GM23338 (cell line): ENCODE measurements around the gene DNAH6. TPM values are rescaled to one million over a fixed set of nuclear protein-coding genes. Genes with fewer than 3 reads are reported as not detected.

Experiments used
- ATAC-seq: fragments of 200-7000 bp; cut with Tn5 transposase; 3 replicates; pipeline ENCODE4 v1.9.1; 2020
- DNase-seq: peaks from one replicate; pipeline ENCODE4 v3.0.0-alpha.2; 2015; ENCODE audit warnings: low spot score
- H2AFZ ChIP-seq: fragments of 200-600 bp; sonication (generic); 2 replicates; pipeline ENCODE4 v1.8.0; 2016; ENCODE audit warnings: antibody characterized with exemption, mild to moderate bottlenecking, moderate library complexity
- H3F3A ChIP-seq: fragments of 200-600 bp; sonication (generic); replicated peaks from 2 replicates; pipeline ENCODE4 v1.8.0; 2017; ENCODE audit warnings: antibody characterized with exemption, mixed run types, low read depth
- H3K27ac ChIP-seq: fragments of 200-600 bp; sonication (generic); 2 replicates; pipeline ENCODE4 v1.6.1; 2016; ENCODE audit warnings: low read depth
- H3K27me3 ChIP-seq: fragments of 200-600 bp; sonication (generic); 2 replicates; pipeline ENCODE4 v1.8.0; 2016; ENCODE audit warnings: mild to moderate bottlenecking, mixed run types, moderate library complexity; ENCODE audit not compliant: insufficient read depth
- H3K36me3 ChIP-seq: fragments of 200-600 bp; sonication (generic); 2 replicates; pipeline ENCODE4 v1.8.0; 2016; ENCODE audit warnings: mild to moderate bottlenecking; ENCODE audit not compliant: insufficient read depth
- H3K4me1 ChIP-seq: fragments of 200-600 bp; sonication (generic); 2 replicates; pipeline ENCODE4 v1.8.0; 2016; ENCODE audit warnings: mild to moderate bottlenecking, moderate library complexity; ENCODE audit not compliant: insufficient read depth
- H3K4me2 ChIP-seq: fragments of 200-600 bp; sonication (generic); 2 replicates; pipeline ENCODE4 v1.7.1; 2017; ENCODE audit warnings: mixed run types
- H3K4me3 ChIP-seq: fragments of 200-600 bp; sonication (generic); 2 replicates; pipeline ENCODE4 v1.6.1; 2016; ENCODE audit warnings: mixed run types
- H3K79me2 ChIP-seq: fragments of 200-600 bp; sonication (generic); replicated peaks from 2 replicates; pipeline ENCODE4 v1.8.0; 2017; ENCODE audit warnings: mild to moderate bottlenecking; ENCODE audit not compliant: insufficient read depth
- H3K9me2 ChIP-seq: fragments of 200-600 bp; sonication (generic); 2 replicates; pipeline ENCODE4 v1.8.0; 2017; ENCODE audit not compliant: insufficient read depth
- H4K20me1 ChIP-seq: fragments of 200-600 bp; sonication (generic); replicated peaks from 2 replicates; pipeline ENCODE4 v1.8.0; 2017; ENCODE audit warnings: mild to moderate bottlenecking; ENCODE audit not compliant: insufficient read depth
- H3K27ac Mint-ChIP-seq: 2 replicates; pipeline ENCODE4 v1.8.0; 2020; ENCODE audit warnings: inconsistent platforms, mild to moderate bottlenecking, moderate library complexity, mixed read lengths
- H3K27me3 Mint-ChIP-seq: 3 replicates; pipeline ENCODE4 v1.8.0; 2022; ENCODE audit warnings: low read depth, mild to moderate bottlenecking, moderate library complexity, mixed read lengths, inconsistent platforms; ENCODE audit not compliant: insufficient read depth, poor library complexity
- H3K36me3 Mint-ChIP-seq: 3 replicates; pipeline ENCODE4 v1.8.0; 2021; ENCODE audit warnings: low read depth, mild to moderate bottlenecking, inconsistent platforms, moderate library complexity, mixed read lengths
- H3K4me1 Mint-ChIP-seq: 3 replicates; pipeline ENCODE4 v1.8.0; 2020; ENCODE audit warnings: mild to moderate bottlenecking, inconsistent platforms, mixed read lengths
- H3K4me3 Mint-ChIP-seq: 3 replicates; pipeline ENCODE4 v1.8.0; 2021; ENCODE audit warnings: moderate library complexity, mild to moderate bottlenecking, inconsistent platforms, mixed read lengths
- H3K9me3 Mint-ChIP-seq: 3 replicates; pipeline ENCODE4 v1.8.0; 2020; ENCODE audit warnings: moderate library complexity, mild to moderate bottlenecking, inconsistent platforms, mixed read lengths
- CTCF ChIP-seq, 2 experiments: fragments of 200-600 bp in 1 of 2; sonication (generic) in 1 of 2; conservative IDR thresholded peaks; 2 replicates each; pipeline versions ENCODE4 v1.5.1 to v1.6.1; 2016 to 2017; ENCODE audit warnings: antibody characterized with exemption in 2 of 2, low read depth in 2 of 2, mild to moderate bottlenecking in 2 of 2, moderate library complexity in 1 of 2
- ETS1 ChIP-seq: IDR thresholded peaks from 2 replicates; pipeline ENCODE4 v1.6.1; 2016; ENCODE audit warnings: antibody characterized with exemption
- EZH2 ChIP-seq: fragments of 200-600 bp; sonication (generic); IDR thresholded peaks from one replicate; pipeline ENCODE4 v1.8.0; 2017; ENCODE audit warnings: antibody characterized with exemption, mild to moderate bottlenecking, low read depth; ENCODE audit not compliant: unreplicated experiment
- EZH2phosphoT487 ChIP-seq: fragments of 200-600 bp; sonication (generic); IDR thresholded peaks from one replicate; pipeline ENCODE4 v1.8.1; 2018; ENCODE audit warnings: antibody characterized with exemption; ENCODE audit not compliant: unreplicated experiment
- JUNB ChIP-seq: IDR thresholded peaks from one replicate; pipeline ENCODE4 v1.6.1; 2016; ENCODE audit warnings: antibody characterized with exemption; ENCODE audit not compliant: unreplicated experiment
- NANOG ChIP-seq: IDR thresholded peaks from 2 replicates; pipeline ENCODE4 v1.6.1; 2016; ENCODE audit warnings: antibody characterized with exemption, borderline replicate concordance
- ZNF331 ChIP-seq: fragments of 250-450 bp; sonication (Bioruptor Pico); IDR thresholded peaks from 2 replicates; pipeline ENCODE4 v1.5.0; 2020; ENCODE audit warnings: low read depth, mild to moderate bottlenecking, moderate library complexity
- ZNF462 ChIP-seq: fragments of 250-450 bp; sonication (Bioruptor Pico); IDR thresholded peaks from 2 replicates; pipeline ENCODE4 v1.5.0; 2020; ENCODE audit warnings: mild to moderate bottlenecking, moderate library complexity
- polyA plus RNA-seq: library from polyadenylated mRNA; unstranded; fragments of >200 nt; fragmentation: Nextera tagmentation; extraction: Ambion mirVana; gene quantifications from 2 replicates; pipeline ENCODE4 v1.2.1, GENCODE V29; 2016
- total RNA-seq: library from RNA; depleted of rRNA; stranded (reverse); fragments of >200 nt; shearing (Covaris generic); gene quantifications from 2 replicates; pipeline ENCODE4 v1.2.3, GENCODE V29; 2014

The DNAH6 gene
- total and polyA plus RNA-seq, 2 experiments from 2014 or later = 0.27 to 0.31 TPM

- no peak for TF ChIP-seq CTCF (conservative IDR thresholded peaks at IDR 0.05; ENCODE audit: low read depth in 2 of 2)
- TF ChIP-seq ZNF331 = no peak
Observed at GRCh38 chr2:84776011-84776410, 259.7 kb downstream of the DNAH6 start (continued).

- Mint-ChIP-seq H3K27ac (no peak overlapping the region), H3K27me3 (no peaks in the 10 kb centered on the region), H3K4me1 (peaks cover 6% of the 10 kb centered on the region; the same call in 2 of the 3 replicates), H3K4me3 (no peak overlapping the region), H3K9me3 (peaks cover 18% of the 10 kb centered on the region), H3K36me3 (peaks cover 3% of the 10 kb centered on the region; the same call in 2 of the 3 replicates)
- Histone ChIP-seq H2AFZ (no peak overlapping the region), H3K27ac (no peak overlapping the region), H3F3A (no peaks in the 10 kb centered on the region), H3K4me2 (no peak overlapping the region), H3K4me3 (no peak overlapping the region), H3K79me2 (no peaks in the 10 kb centered on the region), H3K27me3 (no peaks in the 10 kb centered on the region), H4K20me1 (no peaks in the 10 kb centered on the region), H3K9me2 (0 out of 2 replicates have a peak, but pooled peaks cover 3% of the 10 kb centered on the region), H3K4me1 (peaks cover 10% of the 10 kb centered on the region; the same call in 1 of the 2 replicates), H3K36me3 (peaks cover 4% of the 10 kb centered on the region; the same call in 1 of the 2 replicates)
- ATAC-seq = no peak
- no peak for DNase-seq
- TF ChIP-seq EZH2 (no peak), ZNF331 (no peak), JUNB (no peak), EZH2phosphoT487 (no peak), NANOG (no peak), CTCF (conservative IDR thresholded peaks at IDR 0.05; ENCODE audit: low read depth in 2 of 2) (no peak), ZNF462 (CRISPR knock-in tag) (no peak), ETS1 (no peak)
Observed at GRCh38 chr2:84778911-84779690, 262.8 kb downstream of the DNAH6 start.
